Suppressor macrophage treated with lipopolysaccharide for 4 hours (primary cell): ENCODE measurements around the gene ZNF407.

Source experiments
- DNase-seq: peaks from one replicate; pipeline ENCODE4 v3.0.0-alpha.2; 2020

The ZNF407 gene

DNA sequence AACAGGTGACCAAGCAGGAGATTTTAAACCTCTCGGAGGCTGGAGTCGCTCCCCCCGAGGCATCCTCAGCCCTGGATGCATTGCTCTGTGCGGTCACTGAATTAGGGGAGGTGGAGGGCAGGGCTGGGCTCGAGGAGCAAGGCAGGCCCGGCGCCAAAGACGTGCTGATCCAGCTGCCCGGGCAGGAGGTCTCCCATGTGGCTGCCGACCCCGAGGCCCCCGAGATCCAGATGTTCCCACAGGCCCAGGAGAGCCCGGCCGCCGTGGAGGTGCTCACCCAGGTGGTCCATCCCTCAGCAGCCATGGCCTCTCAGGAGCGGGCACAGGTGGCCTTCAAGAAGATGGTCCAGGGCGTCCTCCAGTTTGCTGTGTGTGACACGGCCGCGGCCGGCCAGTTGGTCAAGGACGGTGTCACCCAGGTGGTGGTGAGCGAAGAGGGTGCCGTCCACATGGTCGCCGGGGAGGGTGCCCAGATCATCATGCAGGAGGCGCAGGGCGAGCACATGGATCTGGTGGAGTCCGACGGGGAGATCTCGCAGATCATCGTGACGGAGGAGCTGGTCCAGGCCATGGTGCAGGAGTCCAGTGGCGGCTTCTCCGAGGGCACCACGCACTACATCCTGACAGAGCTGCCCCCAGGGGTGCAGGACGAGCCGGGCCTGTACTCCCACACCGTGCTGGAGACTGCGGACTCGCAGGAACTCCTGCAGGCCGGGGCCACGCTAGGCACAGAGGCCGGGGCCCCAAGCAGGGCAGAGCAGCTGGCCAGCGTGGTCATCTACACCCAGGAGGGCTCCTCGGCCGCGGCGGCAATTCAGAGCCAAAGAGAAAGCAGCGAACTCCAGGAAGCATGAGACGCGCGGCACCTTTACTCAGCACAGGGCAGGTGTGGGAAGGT, 466.2 kb downstream of the ZNF407 start:
- DNase-seq: no peak

DNA sequence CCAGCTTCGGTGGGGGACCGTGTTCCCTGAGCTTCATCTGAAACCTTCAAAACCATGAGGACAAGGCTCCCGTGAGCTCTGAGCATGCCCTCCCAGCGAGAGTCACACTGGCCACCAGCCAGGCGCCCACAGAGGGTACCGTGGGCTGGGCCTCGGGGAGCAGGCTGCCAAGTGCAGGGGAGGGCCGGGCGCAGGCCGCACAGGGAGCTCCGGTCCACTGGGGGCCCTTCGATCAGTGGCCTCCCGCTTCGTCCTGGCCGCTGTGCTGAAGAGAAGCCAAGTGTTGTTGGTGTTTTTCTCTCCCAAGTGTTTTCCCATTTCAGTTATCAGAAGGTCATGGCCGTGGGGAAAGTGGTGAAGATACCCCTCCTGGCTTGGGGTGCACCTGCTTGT, 466.8 kb downstream of the ZNF407 start:
- no peak for DNase-seq

DNA sequence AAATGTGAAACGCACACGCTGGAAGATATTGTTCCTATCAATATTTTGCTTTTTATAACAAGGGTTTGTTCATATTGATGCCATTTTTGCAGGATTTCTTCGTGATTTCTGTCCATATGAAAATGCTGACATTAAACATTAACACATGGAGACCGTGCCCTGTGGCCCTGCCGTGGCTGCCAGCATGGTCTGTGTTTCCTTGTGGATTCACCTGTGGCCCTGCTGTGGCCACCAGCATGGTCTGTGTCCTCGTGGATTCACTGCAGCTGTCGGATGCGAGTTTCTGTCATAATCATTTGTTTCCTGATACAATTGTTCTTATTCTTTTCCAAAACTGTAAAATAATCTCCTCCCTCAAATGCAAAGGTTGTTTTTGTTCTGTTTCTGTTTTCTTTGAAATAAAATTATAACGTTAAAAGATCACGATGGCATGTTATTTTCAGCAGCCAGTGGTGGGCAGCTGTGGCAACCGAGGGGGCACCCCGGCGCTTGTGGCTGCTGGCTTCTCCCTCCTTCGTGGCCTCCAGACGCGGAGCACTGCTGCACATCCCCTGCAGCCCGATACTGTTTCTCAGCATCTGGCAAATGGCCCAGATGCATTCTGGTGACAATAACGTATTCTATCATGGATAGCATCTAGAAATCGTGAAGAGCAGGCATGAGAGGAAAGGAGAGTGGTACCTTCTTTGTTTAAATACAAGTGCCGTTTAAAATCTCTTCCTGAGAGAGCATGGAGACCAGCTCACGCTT, 467.8 kb downstream of the ZNF407 start:
- no peak for DNase-seq

DNA sequence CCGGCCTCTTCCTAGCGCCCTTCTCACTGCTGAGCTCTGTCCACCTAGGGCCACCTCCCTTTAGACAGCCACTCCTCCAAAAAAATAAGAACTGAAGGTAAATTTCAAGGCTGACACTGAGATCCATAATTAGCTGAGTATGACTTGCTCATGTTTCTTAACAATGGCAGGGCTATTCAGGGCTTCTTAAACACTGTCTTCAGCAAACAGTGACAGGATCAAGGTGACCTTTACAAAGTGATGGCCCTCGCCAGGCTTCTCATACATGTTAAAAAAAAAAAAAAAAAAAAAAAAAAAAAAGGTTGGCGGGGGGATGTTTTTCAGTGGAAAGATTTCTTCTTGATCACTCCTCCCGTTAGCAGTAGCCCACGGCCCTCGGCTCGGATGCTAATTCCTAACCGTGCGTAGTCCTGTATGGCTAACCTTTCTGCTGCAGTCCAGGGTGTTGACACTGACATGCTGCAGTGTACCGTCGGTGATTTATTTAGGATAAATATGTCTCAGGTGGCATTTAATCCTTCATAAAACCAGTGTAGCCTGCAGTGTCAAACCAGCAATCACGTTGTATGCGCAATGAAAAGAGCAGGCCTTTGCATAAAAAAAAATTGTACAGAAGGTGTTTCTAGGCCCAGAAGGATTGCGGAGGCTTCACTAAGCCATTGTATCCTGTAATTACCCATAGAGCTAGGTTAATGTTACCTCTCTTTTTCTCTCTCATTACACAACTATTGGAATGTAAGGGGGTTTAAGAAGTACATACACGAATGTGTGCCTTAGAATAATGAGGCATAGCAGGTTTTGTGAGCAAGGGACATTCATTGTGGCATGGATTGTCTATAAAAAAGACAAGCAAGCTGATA, 468.6 kb downstream of the ZNF407 start:
- no peak for DNase-seq

DNA sequence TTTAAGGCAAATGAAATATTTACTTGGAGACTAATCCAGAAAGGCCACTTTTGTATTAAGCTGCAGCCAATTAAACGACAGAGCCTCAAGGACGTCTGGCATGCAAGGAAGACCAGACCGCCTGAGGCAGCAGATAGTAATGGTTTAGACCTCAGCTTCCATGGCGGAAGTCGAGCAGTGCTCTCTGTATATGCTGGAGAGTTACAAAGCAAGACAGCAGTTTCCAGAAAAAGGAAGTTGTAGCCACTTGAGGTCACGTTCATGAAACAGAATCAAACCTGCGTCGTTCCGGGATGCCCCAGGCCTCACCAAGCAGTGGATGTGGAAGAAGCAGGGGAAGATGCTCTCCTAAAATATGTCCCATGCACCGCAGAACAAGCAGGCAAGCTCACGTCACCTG, 469.3 kb downstream of the ZNF407 start:
- DNase-seq: peak; percentile 51

DNA sequence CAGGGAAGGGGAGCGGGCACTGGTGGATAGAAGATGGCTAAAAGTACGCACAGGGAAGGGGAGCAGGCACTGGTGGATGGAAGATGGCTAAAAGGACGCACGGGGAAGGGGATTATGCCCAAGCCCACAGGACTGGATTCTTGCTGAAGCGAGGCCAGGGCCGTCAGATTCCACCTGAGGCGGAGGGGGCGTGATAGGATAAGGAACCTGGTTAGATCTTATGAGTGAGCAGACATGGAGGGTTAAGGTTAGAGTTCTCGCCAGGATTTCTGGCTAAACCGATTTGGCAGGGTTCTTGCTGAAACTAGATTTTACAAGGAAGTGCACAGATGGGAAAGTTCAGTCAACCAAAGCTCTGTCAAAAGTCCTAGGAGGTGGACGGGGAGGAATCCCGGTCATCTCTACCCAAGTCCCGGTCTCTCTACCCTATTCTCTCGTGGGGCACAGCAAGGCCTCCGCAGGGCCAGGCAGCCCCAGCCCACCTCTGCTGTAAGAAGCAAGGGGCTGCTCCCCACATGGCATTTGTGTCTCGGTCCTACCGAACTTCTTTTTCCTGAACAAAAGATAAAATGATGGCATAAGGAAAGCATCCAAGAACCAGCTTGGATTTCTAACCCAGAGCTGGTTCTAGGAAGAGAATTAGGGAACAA, 470.5 kb downstream of the ZNF407 start:
- no peak for DNase-seq

DNA sequence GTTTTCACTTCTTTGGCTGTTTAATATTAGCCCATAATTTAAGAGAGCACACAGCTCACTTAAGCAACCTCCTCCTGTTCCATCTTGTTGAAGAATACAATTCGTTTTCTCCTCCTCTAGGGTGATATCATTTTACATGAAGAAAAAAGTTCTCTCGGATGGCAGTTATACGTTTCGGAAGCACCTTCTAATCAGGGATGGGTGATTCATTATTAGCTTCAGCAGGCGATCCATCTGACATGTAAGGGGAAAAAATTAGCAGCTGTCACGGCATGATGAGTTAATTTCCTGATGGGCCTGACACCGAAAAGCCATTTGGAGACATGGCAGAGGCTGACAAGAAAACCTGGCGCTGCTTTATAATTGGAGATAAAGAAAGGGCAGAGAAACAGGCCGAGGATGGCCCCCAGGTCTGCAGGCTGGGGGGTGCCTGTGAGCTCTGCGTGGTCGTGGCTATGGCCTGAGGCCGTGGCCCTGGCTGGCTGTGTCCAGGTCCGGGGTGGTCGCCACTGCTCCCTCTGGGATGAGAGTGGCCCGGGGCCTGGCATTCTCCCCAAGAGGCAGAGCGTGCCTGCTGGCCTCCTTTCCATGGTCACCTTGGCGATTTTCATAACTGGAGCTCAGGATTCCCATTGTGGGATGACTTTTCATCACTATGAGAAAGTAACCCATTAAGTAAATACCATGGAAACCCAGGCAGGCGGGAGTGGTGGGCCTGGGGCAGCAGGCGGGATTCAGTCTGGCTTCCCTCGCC, 471.2 kb downstream of the ZNF407 start:
- no peak for DNase-seq

DNA sequence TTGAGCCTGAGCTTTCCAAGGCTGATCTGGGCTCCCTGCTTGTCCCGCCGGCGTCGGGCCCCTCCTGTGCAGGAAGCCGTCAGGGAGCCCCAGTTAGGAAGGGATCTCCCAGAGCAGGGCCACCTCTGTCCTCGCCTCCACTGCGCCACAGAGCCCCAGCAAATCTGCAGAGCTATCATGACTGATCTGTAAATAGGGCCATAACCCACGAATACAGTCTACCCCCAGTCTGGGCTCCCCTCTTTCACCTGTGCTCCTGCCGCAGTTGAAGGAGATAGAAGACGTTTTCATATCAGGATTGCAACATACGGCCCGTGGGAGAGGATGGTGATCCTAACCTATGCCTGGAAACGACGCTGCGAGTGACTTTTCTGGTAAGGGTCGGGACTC, 472.6 kb downstream of the ZNF407 start:
- no peak for DNase-seq

DNA sequence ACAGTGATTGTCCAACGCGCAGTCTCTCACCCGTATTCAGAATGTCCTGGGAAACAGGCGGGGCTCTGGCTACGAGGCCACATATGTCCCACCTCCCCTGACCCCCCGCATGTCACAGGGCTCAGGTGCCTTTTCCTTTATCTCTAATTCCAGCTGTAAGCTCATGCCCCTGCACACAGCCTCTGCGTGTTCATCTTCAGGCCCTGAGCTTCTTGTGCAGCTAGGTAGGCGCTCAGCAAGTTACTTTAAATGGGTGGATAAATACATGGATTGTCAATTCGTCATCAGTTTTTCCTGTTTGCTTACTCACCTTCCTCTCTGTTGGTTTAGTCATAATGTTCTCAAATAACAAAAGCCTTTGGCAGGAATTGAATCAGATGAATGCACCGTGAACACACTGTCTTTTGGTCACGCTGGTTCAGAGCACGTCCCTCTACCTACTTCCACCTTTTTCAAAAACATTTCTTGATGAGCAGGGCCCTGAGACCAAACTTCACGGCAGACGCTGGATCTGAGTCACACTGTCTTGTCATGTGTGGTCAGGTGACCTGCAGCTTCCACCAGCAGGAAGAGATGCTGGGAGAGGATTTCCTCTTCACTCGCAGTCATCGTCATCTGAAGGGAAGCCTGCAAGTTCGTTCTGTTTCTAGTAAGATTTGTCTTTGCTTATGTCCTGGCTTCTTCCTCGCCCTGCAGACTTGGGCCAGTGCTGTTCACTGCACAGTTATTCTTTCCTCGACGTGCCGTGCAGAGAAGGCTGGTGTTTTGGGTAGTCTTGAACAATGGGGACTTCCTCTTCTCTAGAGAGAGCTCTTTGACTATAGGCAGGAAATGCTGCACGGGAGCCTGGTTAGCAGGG, 473.2 kb downstream of the ZNF407 start:
- DNase-seq: peak; percentile 75

DNA sequence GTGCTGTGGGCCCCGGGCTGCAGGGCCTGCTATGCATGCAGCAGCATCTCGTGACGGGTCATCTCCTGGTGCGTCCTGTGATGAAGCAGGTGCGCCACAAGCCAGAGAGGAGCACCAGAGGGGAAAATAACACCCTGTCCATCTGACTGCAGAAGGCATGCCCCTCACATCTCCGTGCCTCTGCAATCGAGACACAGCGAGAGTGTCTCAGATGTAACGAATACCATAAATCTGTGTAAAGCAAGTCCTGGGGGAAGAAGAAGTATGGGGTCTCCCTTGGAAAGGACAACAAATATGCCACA, 473.8 kb downstream of the ZNF407 start:
- no peak for DNase-seq

DNA sequence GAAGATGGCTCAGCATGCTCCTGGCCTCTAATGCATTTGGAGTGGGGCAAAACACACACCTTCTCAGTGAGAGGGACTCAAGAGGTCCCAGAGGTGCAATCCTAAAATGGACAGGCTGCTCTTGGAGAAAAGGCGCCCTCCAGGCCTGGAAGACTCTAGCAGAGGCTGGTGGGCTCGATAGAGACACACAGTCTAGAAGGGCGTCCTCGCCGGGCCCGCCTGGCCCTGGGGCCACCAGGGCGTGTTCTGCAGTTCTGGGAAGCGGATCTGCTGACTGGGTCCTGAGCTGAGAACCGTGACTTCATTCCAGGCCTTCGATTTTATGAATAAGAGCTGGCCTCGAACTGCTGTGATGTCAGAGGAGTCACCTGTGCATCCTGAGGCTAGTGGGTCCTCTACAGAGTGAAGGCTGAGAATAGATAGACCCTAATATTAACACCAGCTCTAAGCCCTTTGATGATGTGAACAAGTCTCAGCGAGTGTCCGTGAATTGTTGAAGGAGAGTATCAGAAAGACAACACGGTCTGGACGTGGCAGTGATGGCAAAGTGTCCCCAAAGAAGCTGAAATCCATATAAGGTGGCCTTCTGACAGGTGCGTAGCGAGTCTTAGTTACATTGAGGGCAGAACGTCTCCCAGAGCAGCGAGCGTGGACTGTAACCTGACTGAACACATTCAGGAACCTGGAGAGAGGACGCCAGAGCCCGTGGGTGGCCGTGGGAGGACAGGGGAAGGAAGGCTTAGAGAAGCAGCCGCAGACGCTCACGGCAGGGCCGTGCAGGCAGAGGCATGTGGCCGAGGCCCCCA, 474.4 kb downstream of the ZNF407 start:
- DNase-seq: no peak

DNA sequence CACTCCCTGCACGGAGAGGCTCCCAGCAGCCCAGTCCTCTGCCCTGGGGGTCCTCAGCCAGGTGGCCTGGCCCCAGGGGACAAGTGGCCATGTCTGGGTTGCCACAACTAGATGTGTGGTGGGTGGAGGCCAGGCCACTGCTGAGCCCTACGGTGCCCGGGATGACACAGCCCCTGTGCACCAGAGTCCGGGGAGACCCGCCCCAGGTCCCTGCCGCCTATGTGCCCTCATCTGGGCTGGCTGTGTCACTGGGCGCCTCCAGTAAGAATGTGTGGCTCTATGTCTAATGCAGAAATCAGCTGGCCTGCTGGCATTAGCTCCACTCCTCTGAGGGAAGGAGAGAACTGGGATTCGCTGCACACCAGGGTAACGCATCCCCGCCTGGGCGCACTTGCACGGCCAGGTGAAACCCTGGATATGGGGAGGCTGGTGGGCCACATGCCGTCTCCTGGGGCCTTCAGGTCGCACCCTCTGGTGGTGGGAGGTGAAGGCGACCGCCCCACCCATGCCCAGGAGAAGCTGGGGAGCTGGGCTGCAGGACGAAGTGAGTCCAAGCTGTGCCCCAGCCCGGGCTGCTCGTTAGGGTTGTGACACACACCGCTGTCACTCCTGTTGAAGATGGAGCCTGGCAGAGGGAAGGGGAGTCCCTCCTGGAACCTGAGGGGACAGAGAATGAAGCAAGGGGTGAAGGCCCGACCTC, 475.2 kb downstream of the ZNF407 start:
- no peak for DNase-seq

DNA sequence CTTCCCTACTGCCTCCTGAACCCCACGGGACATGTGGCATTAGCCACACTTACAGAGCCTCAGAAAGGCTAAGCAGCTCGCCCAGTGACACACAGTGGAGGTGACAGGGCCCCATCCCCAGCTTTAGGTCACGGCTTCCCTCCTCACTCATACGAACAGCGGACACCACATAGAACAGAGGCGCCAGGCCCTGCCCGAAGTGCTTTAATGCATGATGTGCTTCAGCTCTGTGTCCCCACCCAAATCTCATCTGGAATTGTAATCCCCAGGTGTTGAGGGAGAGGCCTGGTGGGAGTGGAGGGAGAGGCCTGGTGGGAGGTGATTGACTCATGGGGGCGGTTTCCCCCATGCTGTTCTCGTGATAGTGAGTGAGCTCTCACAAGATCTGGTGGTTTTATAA, 476.0 kb downstream of the ZNF407 start:
- DNase-seq: no peak

DNA sequence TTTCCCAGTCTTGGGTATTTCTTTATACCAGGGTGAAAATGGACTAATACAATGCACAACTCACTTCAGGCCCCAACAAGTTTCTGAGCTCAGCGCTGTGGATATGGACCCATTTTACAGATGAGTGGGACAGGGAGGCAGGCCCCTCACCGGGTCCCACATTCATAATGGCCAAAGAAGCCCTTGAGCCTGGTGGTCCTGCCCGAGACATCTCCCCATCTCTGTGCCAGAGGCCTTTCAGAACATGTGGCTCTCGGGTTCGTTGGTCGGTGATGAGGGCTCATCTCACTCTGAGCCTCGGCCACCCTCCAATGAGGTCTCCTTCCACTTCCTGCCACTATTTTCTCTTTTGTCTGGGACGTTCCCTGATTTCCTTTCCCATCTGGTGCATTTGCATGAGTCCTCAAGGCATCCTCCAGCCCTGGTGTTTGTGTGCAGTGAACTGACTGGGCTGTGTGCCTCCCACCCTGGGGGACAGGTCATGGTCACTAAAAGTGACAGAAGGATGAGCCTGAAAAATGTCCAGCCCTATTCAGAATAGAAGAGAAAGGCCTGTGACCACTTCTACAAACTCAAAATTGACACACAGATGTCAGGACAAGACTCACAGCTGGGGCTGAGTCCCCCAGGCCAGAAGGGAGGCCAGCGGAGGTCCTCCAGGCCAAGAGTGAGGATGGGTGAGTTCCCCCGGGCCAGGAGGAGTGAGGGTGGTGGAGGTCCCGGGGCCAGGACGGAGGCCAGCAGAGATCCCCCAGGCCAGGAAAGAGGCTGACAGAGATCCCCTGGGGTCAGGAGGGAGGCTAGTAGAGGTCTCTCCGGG, 476.7 kb downstream of the ZNF407 start:
- no peak for DNase-seq

DNA sequence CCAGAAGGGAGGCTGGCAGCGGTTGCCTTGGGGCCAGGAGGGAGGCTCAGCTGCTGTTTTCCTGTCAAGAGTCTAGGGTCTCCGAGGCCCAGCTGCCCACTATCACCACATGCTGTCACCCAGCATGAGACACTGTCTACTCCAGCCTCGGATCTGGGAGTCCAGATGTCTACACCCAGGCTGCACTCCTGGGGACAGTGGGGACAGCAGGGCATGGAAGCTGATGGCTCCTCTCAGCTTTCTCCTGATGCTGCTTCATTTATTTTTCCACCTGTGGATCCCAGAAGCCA, 477.3 kb downstream of the ZNF407 start:
- no peak for DNase-seq

DNA sequence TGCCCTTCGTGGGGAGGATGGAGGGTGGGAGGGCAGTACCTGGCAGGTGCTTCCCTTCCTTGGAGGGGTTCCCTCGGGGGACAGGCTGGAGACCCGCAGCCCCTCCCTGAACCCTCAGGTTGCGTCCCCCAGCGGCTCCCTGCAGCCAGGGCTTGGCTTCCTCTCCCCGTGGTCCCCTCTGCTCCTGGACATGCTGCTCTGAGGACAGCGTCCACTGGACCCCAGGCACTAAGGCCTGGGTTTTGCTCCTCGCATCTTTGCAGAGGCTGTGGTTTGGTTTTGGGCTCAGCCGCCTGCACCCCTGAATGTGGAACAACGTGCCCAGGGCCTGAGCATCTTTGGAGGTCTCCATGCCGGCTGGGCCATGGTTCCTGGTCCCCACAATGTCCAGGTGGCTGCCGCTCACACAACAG, 477.8 kb downstream of the ZNF407 start:
- DNase-seq: no peak

DNA sequence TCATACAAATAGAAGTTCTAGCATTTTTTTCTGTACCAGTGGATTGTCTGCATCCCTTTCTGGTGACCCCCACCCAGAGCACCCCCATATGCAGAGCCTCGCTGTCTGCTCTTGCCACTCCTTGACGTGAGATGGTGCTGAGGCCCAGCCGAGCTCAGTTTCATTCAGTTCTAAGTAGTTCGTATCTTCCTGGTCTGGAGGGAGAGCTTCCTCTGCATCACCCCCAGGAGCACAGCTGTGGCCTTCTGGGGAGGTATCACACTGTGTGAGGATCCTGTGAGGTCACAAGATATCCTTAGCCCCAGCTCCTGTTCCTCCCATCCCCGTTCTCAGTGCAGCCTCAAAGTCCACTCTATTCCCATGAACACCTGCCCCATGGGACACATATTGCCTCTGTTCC, 478.6 kb downstream of the ZNF407 start:
- no peak for DNase-seq

DNA sequence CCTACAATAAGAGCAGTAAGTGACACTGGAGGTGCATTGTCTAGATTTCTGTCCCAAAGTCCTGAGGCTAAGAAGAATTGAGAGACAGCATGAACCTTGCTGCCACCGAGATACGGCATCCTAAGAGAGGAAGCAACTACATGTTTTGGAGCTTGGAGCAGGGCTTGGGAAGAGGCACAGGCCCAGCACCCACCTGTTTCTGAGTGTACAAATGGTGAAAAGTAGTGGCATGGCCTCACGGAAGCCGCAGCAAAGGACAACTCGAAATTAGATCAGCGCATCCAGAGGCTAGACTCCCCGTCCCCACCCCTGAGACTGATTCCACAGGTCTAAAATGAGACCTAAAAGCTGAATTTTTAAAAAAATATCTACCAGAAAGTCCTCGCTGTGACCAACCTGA, 483.8 kb downstream of the ZNF407 start:
- DNase-seq: no peak

DNA sequence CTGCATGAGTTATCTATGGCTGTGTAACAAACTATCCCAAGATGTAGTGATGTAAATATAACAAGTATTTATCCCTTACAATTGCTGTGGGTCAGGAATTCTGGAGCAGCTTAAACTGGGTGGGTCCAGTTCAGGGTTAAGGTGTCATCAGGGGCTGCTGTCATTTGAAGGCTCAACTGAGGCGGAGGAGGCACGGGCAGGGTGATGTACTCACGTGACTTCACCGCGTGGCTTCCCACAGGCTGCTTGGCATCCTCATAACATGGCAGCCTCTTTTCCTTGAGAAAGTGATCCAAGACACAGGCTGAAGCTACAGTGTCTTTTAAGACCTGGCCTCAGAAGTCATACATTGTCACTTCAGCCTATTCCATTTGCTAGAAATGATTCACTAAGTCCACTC, 485.5 kb downstream of the ZNF407 start:
- no peak for DNase-seq
